NB4 (cell line): ENCODE data around the gene TLCD1.

Experiments used
- DNase-seq: peaks from one replicate; pipeline ENCODE4 v3.0.0; 2010; ENCODE audit warnings: low read depth
- H3K4me3 ChIP-seq: one replicate; pipeline ENCODE4 v1.5.1; 2011; ENCODE audit warnings: mild to moderate bottlenecking, low read depth, low read length, moderate library complexity
- MAX ChIP-seq: IDR thresholded peaks from 2 replicates; pipeline ENCODE4 v1.6.1; 2011; ENCODE audit warnings: low read depth, low read length
- MYC ChIP-seq: IDR thresholded peaks from 2 replicates; pipeline ENCODE4 v1.6.1; 2011; ENCODE audit warnings: low read depth, low read length
- POLR2A ChIP-seq: IDR thresholded peaks from 2 replicates; pipeline ENCODE4 v1.6.1; 2011; ENCODE audit warnings: mild to moderate bottlenecking; ENCODE audit not compliant: insufficient read length; ENCODE audit errors: extremely low read depth
- TF ChIP-seq, protein P1 (sequence below): IDR thresholded peaks from one replicate; pipeline ENCODE4 v1.5.1; 2012; ENCODE audit warnings: low read depth, low read length

The TLCD1 gene

DNA sequence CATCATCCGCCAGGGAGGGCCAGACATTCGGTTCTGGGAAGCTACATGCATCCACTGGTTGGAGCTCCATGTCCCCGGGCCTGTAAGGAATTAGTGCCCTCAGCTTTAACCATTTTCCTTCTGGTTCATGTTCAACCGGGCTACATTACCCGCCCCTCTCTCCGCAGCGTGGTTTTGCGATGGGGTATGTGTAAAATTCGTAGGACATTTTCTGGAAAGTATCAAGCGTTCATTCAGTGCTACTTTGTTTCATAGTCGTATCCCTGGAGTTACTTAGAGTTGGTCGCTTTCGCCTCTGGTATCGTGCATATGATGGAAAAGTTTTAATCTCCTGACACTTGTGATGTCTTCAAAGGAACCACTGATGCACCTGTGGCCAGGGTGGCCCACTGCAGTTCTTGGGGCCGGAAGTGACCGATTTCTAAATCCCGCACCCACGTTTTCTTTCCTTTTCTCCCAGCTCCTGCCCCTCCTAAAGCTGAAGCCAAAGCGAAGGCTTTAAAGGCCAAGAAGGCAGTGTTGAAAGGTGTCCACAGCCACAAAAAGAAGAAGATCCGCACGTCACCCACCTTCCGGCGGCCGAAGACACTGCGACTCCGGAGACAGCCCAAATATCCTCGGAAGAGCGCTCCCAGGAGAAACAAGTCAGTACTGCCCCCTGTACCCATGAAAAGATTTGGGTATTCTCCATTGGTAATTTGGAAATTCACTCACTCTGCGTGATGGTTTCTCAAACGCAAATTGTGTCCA lies 5.6 kb downstream of the TLCD1 start:
- H3K4me3 ChIP-seq: peak overlapping the region; percentile 80
- TF ChIP-seq MAX (no peak), MYC (no peak), POLR2A (no peak)
- TF ChIP-seq, protein P1, sequence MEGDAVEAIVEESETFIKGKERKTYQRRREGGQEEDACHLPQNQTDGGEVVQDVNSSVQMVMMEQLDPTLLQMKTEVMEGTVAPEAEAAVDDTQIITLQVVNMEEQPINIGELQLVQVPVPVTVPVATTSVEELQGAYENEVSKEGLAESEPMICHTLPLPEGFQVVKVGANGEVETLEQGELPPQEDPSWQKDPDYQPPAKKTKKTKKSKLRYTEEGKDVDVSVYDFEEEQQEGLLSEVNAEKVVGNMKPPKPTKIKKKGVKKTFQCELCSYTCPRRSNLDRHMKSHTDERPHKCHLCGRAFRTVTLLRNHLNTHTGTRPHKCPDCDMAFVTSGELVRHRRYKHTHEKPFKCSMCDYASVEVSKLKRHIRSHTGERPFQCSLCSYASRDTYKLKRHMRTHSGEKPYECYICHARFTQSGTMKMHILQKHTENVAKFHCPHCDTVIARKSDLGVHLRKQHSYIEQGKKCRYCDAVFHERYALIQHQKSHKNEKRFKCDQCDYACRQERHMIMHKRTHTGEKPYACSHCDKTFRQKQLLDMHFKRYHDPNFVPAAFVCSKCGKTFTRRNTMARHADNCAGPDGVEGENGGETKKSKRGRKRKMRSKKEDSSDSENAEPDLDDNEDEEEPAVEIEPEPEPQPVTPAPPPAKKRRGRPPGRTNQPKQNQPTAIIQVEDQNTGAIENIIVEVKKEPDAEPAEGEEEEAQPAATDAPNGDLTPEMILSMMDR: no peak
- peak; percentile 63 for DNase-seq

- no peak for TF ChIP-seq MYC
- no peak for TF ChIP-seq MAX
- TF ChIP-seq POLR2A: no peak
- TF ChIP-seq, protein P1: no peak
- no peak for DNase-seq
- peak overlapping the region; percentile 80 for H3K4me3 ChIP-seq
These were observed 7.0 kb downstream of the TLCD1 start for GRCh38 chr17:28719021-28719433.

DNA sequence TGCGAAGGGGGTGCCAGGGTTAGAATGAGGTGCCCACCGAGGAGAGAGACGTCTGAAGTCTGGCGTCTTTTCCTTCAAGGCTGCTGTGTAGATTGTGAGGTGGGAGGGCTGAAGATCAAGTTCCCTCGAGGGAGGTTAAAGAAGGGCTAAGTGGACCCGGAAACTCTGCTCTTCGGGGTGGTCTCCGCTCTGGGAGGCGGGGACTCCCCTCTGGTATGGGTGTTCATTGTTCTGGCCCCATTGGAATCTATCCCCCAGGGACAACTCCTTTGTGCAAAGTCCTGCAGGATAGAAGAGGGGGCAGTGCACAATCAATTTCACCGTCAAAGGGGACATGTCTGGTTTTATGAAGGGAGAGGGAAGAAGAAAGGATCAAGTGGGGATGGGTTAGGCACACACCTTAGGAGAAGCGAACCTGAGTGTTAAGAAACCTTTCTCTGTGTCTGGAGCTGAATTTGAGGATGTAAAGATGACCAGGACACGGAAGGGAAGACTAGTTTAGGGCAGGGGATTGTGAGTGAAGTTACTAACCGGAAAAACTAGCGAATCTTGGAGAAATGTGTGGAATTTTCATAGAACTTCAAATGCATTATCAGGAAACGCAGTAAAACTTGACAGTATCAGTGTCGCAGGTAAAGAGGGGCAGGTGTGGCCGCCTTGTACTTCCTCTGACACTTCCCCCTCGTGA lies 7.6 kb downstream of the TLCD1 start:
- TF ChIP-seq POLR2A (no peak), MAX (no peak), MYC (no peak)
- TF ChIP-seq, protein P1: no peak
- DNase-seq: no peak
- no peak overlapping the region for H3K4me3 ChIP-seq

GRCh38 chr17:28717578-28718332 lies 8.3 kb downstream of the TLCD1 start, which contains the start of gene RAB34:
RAB34 (minus strand) TSS chr17:28717868; CDS start chr17:28717266, 602 bp downstream.
- no peak within 1 kb of the TSS for H3K4me3 ChIP-seq
- no peak for TF ChIP-seq MAX
- no peak for TF ChIP-seq POLR2A
- TF ChIP-seq, protein P1: no peak
- no peak for TF ChIP-seq MYC
- DNase-seq: no peak

DNA sequence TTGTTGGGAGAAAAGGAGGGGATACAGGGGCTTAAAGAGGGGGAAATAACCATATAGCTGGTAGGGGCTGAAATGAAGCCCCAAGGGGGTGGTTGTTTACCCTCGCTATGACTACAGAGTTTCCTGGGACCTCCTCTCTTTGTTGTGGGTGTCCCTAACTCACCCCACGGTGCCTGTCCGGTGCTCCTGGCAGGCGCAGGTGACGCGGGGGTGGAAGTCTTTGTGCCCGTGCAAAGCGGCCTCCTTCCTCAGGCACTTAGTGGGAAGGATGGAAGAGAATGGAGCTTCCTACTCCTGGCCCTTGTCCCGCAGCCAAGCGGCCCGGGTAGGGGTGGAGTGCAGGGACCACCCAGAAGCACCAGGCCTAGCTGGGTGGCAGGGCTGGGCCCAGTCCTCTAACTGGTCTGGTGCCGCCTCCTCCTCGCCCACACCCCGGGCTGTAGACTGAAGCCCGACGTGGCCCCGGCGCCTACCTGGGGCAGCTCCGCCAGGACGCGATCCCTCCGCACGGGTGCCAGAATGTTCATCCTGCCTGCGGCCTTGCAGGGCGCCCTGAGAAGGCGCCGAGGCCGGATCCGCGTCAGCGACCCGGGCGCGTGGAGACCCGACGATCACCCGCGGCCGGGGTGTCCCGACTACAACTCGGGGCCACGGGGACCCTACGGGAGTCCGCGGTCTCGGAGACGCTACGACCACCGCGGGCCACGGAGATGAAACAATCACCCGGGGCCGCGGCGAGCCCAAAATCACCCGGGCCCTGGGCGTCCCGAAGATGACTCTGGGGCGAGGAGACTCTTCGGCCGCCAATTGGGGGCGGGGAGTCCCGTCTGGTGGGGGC lies 9.1 kb downstream of the TLCD1 start:
- no peak overlapping the region for H3K4me3 ChIP-seq
- TF ChIP-seq MAX (no peak), MYC (no peak), POLR2A (no peak)
- TF ChIP-seq, protein P1: no peak
- no peak for DNase-seq
